ENCODE measurements around the gene PXDN. TPM values are rescaled to one million over a fixed set of nuclear protein-coding genes. Genes with fewer than 3 reads are reported as not detected.

PXDN gene
- total and polyA plus RNA-seq, 2 of the 13 experiments (the other 11 are each of a cell fraction or from before 2014, with no cell fraction given) = not detected

GRCh38 chr2:1607236-1607920 lies 136.9 kb downstream of the PXDN start:
- intact Hi-C loops (cut with micrococcal nuclease; ENCODE audit: unreplicated experiment) = no loop called here
- DNase-seq (ENCODE audit: low spot score) (no peak), ATAC-seq (no peak), FAIRE-seq (no peak)
- Histone ChIP-seq H3K9me3 (ENCODE audit: low read length) (no peaks in the 10 kb centered on the region), H2AFZ (ENCODE audit: low read length) (no peak overlapping the region), H3K4me1 (ENCODE audit: insufficient read depth, low read length) (no peaks in the 10 kb centered on the region), H3K4me3 (replicated peaks in 1 of 3; ENCODE audit: insufficient read depth in 1 of 3, low read depth in 2 of 3, low read length in 3 of 3) (no peak overlapping the region), H4K20me1 (ENCODE audit: insufficient read depth, low read length) (no peaks in the 10 kb centered on the region), H3K36me3 (replicated peaks in 1 of 2; ENCODE audit: control insufficient read depth in 1 of 2, insufficient read depth in 2 of 2, low read length in 2 of 2) (no peaks in the 10 kb centered on the region), H3K27ac (ENCODE audit: extremely low read length, insufficient read depth, low read length) (no peak overlapping the region), H3K79me2 (ENCODE audit: insufficient read depth, low read length) (no peaks in the 10 kb centered on the region), H3K27me3 (ENCODE audit: control insufficient read depth in 1 of 2, insufficient read depth in 2 of 2, low read length in 2 of 2) (peaks cover 4 to 67% of the 10 kb centered on the region in 2 experiments; a peak in 4 of 5 replicates), H3K4me2 (ENCODE audit: low read depth, low read length) (no peak overlapping the region), H3K9ac (ENCODE audit: insufficient read depth, low read depth, low read length) (no peak overlapping the region)
- in situ Hi-C loops (cut with HindIII; ENCODE audit: extremely low pct_ligation_motif_present, low pct_unique_long_range_greater_than_20kb) = no loop called here
- ChIA-PET POLR2A (no interaction called here), CTCF (ENCODE audit: low intra/inter-chr PET ratio, low total read pairs) (no interaction called here)
- WGBS (ENCODE audit: low lambda C conversion rate) = 7% methylated on average over 7 of the region's 7 CpGs
- no TSS peak for BruUV-seq (replicated peaks)
- TF ChIP-seq ZNF784 (CRISPR knock-in tag; IDR thresholded peaks at IDR 0.05; ENCODE audit: borderline replicate concordance) = no peak
- TF ChIP-seq, protein P1, sequence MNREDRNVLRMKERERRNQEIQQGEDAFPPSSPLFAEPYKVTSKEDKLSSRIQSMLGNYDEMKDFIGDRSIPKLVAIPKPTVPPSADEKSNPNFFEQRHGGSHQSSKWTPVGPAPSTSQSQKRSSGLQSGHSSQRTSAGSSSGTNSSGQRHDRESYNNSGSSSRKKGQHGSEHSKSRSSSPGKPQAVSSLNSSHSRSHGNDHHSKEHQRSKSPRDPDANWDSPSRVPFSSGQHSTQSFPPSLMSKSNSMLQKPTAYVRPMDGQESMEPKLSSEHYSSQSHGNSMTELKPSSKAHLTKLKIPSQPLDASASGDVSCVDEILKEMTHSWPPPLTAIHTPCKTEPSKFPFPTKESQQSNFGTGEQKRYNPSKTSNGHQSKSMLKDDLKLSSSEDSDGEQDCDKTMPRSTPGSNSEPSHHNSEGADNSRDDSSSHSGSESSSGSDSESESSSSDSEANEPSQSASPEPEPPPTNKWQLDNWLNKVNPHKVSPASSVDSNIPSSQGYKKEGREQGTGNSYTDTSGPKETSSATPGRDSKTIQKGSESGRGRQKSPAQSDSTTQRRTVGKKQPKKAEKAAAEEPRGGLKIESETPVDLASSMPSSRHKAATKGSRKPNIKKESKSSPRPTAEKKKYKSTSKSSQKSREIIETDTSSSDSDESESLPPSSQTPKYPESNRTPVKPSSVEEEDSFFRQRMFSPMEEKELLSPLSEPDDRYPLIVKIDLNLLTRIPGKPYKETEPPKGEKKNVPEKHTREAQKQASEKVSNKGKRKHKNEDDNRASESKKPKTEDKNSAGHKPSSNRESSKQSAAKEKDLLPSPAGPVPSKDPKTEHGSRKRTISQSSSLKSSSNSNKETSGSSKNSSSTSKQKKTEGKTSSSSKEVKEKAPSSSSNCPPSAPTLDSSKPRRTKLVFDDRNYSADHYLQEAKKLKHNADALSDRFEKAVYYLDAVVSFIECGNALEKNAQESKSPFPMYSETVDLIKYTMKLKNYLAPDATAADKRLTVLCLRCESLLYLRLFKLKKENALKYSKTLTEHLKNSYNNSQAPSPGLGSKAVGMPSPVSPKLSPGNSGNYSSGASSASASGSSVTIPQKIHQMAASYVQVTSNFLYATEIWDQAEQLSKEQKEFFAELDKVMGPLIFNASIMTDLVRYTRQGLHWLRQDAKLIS (CRISPR knock-in tag; IDR thresholded peaks at IDR 0.05) = no peak
- TF ChIP-seq, protein P2, sequence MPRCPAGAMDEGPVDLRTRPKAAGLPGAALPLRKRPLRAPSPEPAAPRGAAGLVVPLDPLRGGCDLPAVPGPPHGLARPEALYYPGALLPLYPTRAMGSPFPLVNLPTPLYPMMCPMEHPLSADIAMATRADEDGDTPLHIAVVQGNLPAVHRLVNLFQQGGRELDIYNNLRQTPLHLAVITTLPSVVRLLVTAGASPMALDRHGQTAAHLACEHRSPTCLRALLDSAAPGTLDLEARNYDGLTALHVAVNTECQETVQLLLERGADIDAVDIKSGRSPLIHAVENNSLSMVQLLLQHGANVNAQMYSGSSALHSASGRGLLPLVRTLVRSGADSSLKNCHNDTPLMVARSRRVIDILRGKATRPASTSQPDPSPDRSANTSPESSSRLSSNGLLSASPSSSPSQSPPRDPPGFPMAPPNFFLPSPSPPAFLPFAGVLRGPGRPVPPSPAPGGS (CRISPR knock-in tag; IDR thresholded peaks at IDR 0.05) = no peak
- no peak for TF ChIP-seq MIER2 (CRISPR knock-in tag; IDR thresholded peaks at IDR 0.05)
- no peak for TF ChIP-seq SIN3B (IDR thresholded peaks at IDR 0.05; ENCODE audit: low read length)
- no peak for TF ChIP-seq ZXDC (CRISPR knock-in tag; IDR thresholded peaks at IDR 0.05)
- no peak for TF ChIP-seq ONECUT2 (CRISPR knock-in tag; IDR thresholded peaks at IDR 0.05)
- no peak for TF ChIP-seq ZBTB20 (CRISPR knock-in tag; IDR thresholded peaks at IDR 0.05; ENCODE audit: borderline replicate concordance, low read depth)
- no peak for TF ChIP-seq MIXL1 (CRISPR knock-in tag; IDR thresholded peaks at IDR 0.05)
- no peak for TF ChIP-seq MYC (CRISPR knock-in tag; IDR thresholded peaks at IDR 0.05; ENCODE audit: borderline replicate concordance)
- TF ChIP-seq ZNF878 (CRISPR knock-in tag; IDR thresholded peaks at IDR 0.05) = no peak
- no peak for TF ChIP-seq GFI1 (CRISPR knock-in tag; IDR thresholded peaks at IDR 0.05; ENCODE audit: borderline replicate concordance)
- TF ChIP-seq BORCS8-MEF2B (CRISPR knock-in tag; IDR thresholded peaks at IDR 0.05) = no peak
